HepG2 (cell line): ENCODE results near the gene KIF1B. TPM values are rescaled to one million over a fixed set of nuclear protein-coding genes. Genes with fewer than 3 reads are reported as not detected.

Source experiments
- MIER2 ChIP-seq: IDR thresholded peaks from 2 replicates; pipeline ENCODE4 v1.6.1; 2016; ENCODE audit warnings: missing biosample characterization, missing genetic modification reagents
- NR2F6 ChIP-seq, 2 experiments: IDR thresholded peaks; 2 replicates each; pipeline ENCODE4 v1.6.1; 2016; ENCODE audit warnings: antibody characterized with exemption in 1 of 2, mild to moderate bottlenecking in 1 of 2
- SOX6 ChIP-seq, 2 experiments: fragments of 450-650 bp in 1 of 2; sonication (generic) in 1 of 2; formaldehyde crosslinking in 1 of 2; IDR thresholded peaks; 2 replicates each; pipeline versions ENCODE4 v1.4.0 to v1.6.1; 2017 to 2020; ENCODE audit warnings: antibody characterized with exemption in 1 of 2, mild to moderate bottlenecking in 1 of 2, missing genetic modification reagents in 1 of 2
- SPEN ChIP-seq: sonication (generic); formaldehyde crosslinking; IDR thresholded peaks from 2 replicates; pipeline ENCODE4 v1.5.1; 2020; ENCODE audit warnings: low read depth, mild to moderate bottlenecking, missing genetic modification reagents
- TBL1XR1 ChIP-seq: fragments of 150-350 bp; IDR thresholded peaks from 2 replicates; pipeline ENCODE4 v1.6.1; 2014; ENCODE audit warnings: borderline replicate concordance, low read length; ENCODE audit not compliant: partially characterized antibody
- TEAD2 ChIP-seq: sonication (generic); formaldehyde crosslinking; IDR thresholded peaks from 2 replicates; pipeline ENCODE4 v1.9.0; 2021; ENCODE audit warnings: missing genetic modification reagents
- TOPORS ChIP-seq: sonication (generic); formaldehyde crosslinking; IDR thresholded peaks from 2 replicates; pipeline ENCODE4 v1.8.0; 2023; ENCODE audit warnings: mild to moderate bottlenecking, missing genetic modification reagents
- ZNF101 ChIP-seq: sonication (generic); formaldehyde crosslinking; IDR thresholded peaks from 2 replicates; pipeline ENCODE4 v1.4.0; 2020; ENCODE audit warnings: mild to moderate bottlenecking, low read depth, missing genetic modification reagents, borderline replicate concordance
- ZNF773 ChIP-seq: sonication (generic); formaldehyde crosslinking; IDR thresholded peaks from 2 replicates; pipeline ENCODE4 v1.4.0; 2020; ENCODE audit warnings: missing genetic modification reagents, borderline replicate concordance
- polyA plus RNA-seq, 8 experiments: library from polyadenylated mRNA; depleted of rRNA in 3 of 8; stranded (reverse) in 7 of 8; unstranded in 1 of 8; fragments of >200 nt; fragmentation: Illumina TruSeq in 4 of 8; extraction: Trizol in 4 of 8; gene quantifications; 2 replicates each; pipeline versions ENCODE4 v1.2.1 to v1.2.3, GENCODE V29; 2011 to 2016; ENCODE audit warnings: low read depth in 4 of 8, missing spikeins in 1 of 8, mixed read lengths in 1 of 8; ENCODE audit not compliant: insufficient read depth in 1 of 8
- total RNA-seq, 5 experiments: library from RNA; depleted of rRNA; stranded (reverse); fragments of >200 nt; fragmentation: Illumina TruSeq; extraction: Trizol; gene quantifications; 2 replicates each; pipeline ENCODE4 v1.2.3, GENCODE V29; 2016; ENCODE audit warnings: low read depth in 1 of 5
- TF ChIP-seq, protein P1 (sequence below): sonication (generic); formaldehyde crosslinking; IDR thresholded peaks from 2 replicates; pipeline ENCODE4 v1.9.0; 2021; ENCODE audit warnings: missing genetic modification reagents, borderline replicate concordance
- TF ChIP-seq, protein P2 (sequence below): sonication (generic); formaldehyde crosslinking; IDR thresholded peaks from 2 replicates; pipeline ENCODE4 v1.4.0; 2020; ENCODE audit warnings: low read depth, missing genetic modification reagents
- TF ChIP-seq, protein P3 (sequence below): sonication (generic); formaldehyde crosslinking; IDR thresholded peaks from 2 replicates; pipeline ENCODE4 v1.5.1; 2020; ENCODE audit warnings: mild to moderate bottlenecking, missing genetic modification reagents
- TF ChIP-seq, protein P4 (sequence below): sonication (generic); formaldehyde crosslinking; IDR thresholded peaks from 2 replicates; pipeline ENCODE4 v1.5.0; 2020; ENCODE audit warnings: mild to moderate bottlenecking, low read depth, missing genetic modification reagents, borderline replicate concordance
- TF ChIP-seq, protein P5 (sequence below): sonication (generic); formaldehyde crosslinking; IDR thresholded peaks from 2 replicates; pipeline ENCODE4 v1.5.0; 2020; ENCODE audit warnings: mild to moderate bottlenecking, missing genetic modification reagents

The KIF1B gene
- total and polyA plus RNA-seq, 2 of the 13 experiments (the other 11 are each of a cell fraction or from before 2014, with no cell fraction given) = 26.7 to 32.5 TPM

DNA sequence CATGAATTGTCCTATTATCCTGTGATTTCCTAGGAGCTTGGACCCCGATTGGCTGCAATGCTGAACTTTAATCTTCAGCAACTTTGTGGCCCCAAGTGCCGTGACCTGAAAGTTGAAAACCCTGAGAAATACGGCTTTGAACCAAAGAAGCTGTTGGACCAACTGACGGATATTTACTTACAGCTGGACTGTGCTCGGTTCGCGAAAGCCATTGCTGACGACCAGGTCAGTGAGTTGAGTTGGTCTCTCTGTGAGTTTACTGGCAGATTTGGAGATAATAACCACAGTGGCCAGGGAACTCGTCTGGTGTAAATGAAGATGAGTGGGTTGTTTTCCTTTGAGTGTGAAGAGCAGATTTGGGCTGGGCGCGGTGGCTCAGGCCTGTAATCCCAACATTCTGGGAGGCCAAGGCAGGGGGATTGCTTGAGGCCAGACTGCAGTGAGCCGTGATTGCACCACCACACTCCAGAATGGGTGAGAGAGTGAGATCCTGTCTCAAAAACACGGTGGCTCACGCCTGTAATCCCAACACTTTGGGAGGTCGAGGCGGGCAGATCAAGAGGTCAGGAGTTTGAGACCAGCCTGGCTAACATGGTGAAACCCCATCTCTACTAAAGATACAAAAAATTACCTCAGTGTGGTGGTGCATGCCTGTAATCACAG lies 39.1 kb upstream of the KIF1B start (continued):
- TF ChIP-seq, protein P1, sequence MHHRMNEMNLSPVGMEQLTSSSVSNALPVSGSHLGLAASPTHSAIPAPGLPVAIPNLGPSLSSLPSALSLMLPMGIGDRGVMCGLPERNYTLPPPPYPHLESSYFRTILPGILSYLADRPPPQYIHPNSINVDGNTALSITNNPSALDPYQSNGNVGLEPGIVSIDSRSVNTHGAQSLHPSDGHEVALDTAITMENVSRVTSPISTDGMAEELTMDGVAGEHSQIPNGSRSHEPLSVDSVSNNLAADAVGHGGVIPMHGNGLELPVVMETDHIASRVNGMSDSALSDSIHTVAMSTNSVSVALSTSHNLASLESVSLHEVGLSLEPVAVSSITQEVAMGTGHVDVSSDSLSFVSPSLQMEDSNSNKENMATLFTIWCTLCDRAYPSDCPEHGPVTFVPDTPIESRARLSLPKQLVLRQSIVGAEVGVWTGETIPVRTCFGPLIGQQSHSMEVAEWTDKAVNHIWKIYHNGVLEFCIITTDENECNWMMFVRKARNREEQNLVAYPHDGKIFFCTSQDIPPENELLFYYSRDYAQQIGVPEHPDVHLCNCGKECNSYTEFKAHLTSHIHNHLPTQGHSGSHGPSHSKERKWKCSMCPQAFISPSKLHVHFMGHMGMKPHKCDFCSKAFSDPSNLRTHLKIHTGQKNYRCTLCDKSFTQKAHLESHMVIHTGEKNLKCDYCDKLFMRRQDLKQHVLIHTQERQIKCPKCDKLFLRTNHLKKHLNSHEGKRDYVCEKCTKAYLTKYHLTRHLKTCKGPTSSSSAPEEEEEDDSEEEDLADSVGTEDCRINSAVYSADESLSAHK (CRISPR knock-in tag) = no peak
- TF ChIP-seq, protein P2, sequence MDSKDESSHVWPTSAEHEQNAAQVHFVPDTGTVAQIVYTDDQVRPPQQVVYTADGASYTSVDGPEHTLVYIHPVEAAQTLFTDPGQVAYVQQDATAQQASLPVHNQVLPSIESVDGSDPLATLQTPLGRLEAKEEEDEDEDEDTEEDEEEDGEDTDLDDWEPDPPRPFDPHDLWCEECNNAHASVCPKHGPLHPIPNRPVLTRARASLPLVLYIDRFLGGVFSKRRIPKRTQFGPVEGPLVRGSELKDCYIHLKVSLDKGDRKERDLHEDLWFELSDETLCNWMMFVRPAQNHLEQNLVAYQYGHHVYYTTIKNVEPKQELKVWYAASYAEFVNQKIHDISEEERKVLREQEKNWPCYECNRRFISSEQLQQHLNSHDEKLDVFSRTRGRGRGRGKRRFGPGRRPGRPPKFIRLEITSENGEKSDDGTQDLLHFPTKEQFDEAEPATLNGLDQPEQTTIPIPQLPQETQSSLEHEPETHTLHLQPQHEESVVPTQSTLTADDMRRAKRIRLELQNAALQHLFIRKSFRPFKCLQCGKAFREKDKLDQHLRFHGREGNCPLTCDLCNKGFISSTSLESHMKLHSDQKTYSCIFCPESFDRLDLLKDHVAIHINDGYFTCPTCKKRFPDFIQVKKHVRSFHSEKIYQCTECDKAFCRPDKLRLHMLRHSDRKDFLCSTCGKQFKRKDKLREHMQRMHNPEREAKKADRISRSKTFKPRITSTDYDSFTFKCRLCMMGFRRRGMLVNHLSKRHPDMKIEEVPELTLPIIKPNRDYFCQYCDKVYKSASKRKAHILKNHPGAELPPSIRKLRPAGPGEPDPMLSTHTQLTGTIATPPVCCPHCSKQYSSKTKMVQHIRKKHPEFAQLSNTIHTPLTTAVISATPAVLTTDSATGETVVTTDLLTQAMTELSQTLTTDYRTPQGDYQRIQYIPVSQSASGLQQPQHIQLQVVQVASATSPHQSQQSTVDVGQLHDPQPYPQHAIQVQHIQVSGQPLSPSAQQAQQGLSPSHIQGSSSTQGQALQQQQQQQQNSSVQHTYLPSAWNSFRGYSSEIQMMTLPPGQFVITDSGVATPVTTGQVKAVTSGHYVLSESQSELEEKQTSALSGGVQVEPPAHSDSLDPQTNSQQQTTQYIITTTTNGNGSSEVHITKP (CRISPR knock-in tag) = 0 out of 2 replicates have a peak, but pooled peaks have one; percentile 24
- no peak for TF ChIP-seq TBL1XR1
- no peak for TF ChIP-seq SOX6 (IDR thresholded peaks at IDR 0.05)
- TF ChIP-seq SOX6 (CRISPR knock-in tag; IDR thresholded peaks at IDR 0.05) = peak; percentile 91
- peak; percentile 81; the same call in 1 of the 2 replicates for TF ChIP-seq MIER2 (CRISPR knock-in tag)
- no peak for TF ChIP-seq TEAD2 (CRISPR knock-in tag)
- peak; percentile 90 for TF ChIP-seq NR2F6 (IDR thresholded peaks at IDR 0.05)
- TF ChIP-seq NR2F6 (CRISPR knock-in tag; IDR thresholded peaks at IDR 0.05) = peak; percentile 91
- TF ChIP-seq ZNF101 (CRISPR knock-in tag) = no peak
- TF ChIP-seq, protein P3, sequence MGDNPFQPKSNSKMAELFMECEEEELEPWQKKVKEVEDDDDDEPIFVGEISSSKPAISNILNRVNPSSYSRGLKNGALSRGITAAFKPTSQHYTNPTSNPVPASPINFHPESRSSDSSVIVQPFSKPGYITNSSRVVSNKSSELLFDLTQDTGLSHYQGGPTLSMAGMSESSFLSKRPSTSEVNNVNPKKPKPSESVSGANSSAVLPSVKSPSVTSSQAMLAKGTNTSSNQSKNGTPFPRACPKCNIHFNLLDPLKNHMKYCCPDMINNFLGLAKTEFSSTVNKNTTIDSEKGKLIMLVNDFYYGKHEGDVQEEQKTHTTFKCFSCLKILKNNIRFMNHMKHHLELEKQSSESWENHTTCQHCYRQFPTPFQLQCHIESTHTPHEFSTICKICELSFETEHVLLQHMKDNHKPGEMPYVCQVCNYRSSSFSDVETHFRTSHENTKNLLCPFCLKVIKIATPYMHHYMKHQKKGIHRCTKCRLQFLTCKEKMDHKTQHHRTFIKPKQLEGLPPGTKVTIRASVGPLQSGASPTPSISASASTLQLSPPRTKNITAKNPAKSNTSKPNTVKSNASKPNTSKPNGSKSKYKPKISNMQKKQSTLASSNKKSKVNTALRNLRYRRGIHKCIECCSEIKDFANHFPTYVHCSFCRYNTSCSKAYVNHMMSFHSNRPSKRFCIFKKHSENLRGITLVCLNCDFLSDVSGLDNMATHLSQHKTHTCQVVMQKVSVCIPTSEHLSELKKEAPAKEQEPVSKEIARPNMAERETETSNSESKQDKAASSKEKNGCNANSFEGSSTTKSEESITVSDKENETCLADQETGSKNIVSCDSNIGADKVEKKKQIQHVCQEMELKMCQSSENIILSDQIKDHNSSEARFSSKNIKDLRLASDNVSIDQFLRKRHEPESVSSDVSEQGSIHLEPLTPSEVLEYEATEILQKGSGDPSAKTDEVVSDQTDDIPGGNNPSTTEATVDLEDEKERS (CRISPR knock-in tag) = peak; percentile 82
- TF ChIP-seq SPEN (CRISPR knock-in tag) = peak; percentile 52
- TF ChIP-seq, protein P4, sequence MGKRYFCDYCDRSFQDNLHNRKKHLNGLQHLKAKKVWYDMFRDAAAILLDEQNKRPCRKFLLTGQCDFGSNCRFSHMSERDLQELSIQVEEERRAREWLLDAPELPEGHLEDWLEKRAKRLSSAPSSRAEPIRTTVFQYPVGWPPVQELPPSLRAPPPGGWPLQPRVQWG = no peak
- TF ChIP-seq, protein P5, sequence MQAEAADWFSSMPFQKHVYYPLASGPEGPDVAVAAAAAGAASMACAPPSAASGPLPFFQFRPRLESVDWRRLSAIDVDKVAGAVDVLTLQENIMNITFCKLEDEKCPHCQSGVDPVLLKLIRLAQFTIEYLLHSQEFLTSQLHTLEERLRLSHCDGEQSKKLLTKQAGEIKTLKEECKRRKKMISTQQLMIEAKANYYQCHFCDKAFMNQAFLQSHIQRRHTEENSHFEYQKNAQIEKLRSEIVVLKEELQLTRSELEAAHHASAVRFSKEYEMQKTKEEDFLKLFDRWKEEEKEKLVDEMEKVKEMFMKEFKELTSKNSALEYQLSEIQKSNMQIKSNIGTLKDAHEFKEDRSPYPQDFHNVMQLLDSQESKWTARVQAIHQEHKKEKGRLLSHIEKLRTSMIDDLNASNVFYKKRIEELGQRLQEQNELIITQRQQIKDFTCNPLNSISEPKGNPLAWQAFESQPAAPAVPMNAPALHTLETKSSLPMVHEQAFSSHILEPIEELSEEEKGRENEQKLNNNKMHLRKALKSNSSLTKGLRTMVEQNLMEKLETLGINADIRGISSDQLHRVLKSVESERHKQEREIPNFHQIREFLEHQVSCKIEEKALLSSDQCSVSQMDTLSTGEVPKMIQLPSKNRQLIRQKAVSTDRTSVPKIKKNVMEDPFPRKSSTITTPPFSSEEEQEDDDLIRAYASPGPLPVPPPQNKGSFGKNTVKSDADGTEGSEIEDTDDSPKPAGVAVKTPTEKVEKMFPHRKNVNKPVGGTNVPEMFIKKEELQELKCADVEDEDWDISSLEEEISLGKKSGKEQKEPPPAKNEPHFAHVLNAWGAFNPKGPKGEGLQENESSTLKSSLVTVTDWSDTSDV (CRISPR knock-in tag) = 0 out of 2 replicates have a peak, but pooled peaks have one; percentile 45
- TF ChIP-seq ZNF773 (CRISPR knock-in tag) = no peak
- TF ChIP-seq TOPORS (CRISPR knock-in tag) = peak; percentile 49; the same call in 1 of the 2 replicates
